Heart left ventricle (tissue), 13 donors: ENCODE data around the gene SLC7A5.

Source experiments
- CTCF ChIP-seq, 12 donors: fragments of 200-600 bp; sonication (generic) in 4 of 12; IDR thresholded peaks; one replicate each; pipeline versions ENCODE4 v1.5.0 to v1.8.0; 2018 to 2022; ENCODE audit warnings: antibody characterized with exemption in 12 of 12, mild to moderate bottlenecking in 5 of 12
- POLR2A ChIP-seq, 2 donors: fragments of 450-650 bp; IDR thresholded peaks; one replicate each; pipeline ENCODE4 v1.6.1; 2017; ENCODE audit warnings: antibody characterized with exemption in 2 of 2, mild to moderate bottlenecking in 2 of 2, moderate library complexity in 2 of 2
- donor health status: ischemic (EF 13 %, LVEDD 7.1; RV severe dilation, severe dysfunction).
- donor health status: DM: no; HTN: yes; CAD: no.
- donor health status: DM: no; HTN: no; CAD: no.
- donor health status: ischemic (EF 25% LVEDD 6.9; RV normal size, moderate dysfunction).
- donor health status: ischemic (EF 25% LVEDD 5.7; RV mildly dilated, moderate dysfunction).
- donor health status: ischemic (EF 35%, LVEDD 5.7; RV mildly dilated, moderate dysfunction).
- donor health status: nonischemic (EF 11% LVEDD 7.7; RV severe dilation, severe dysfunction).
- donor health status: DM: yes; HTN: yes; CAD: no.
- donor health status: PGD.
- donor health status: ischemic (EF 29% LVEDD 5.4; RV normal size, mild dysfunction).
- donor health status: nonischemic (EF 23%, LVEDD 6.1; RV moderate dilation, normal function).

- no peak for TF ChIP-seq CTCF (IDR thresholded peaks at IDR 0.05)
- no peak for TF ChIP-seq POLR2A (IDR thresholded peaks at IDR 0.05)
These were observed 13.2 kb downstream of the SLC7A5 start for GRCh38 chr16:87855852-87856715.
